HG03460 (cell line): ENCODE data around the gene KCNQ5.

ENCODE experiments used
- ATAC-seq: cut with Tn5 transposase; IDR thresholded peaks from one replicate; pipeline ENCODE4 v1.9.1; 2021; ENCODE audit not compliant: unreplicated experiment

KCNQ5 gene

DNA sequence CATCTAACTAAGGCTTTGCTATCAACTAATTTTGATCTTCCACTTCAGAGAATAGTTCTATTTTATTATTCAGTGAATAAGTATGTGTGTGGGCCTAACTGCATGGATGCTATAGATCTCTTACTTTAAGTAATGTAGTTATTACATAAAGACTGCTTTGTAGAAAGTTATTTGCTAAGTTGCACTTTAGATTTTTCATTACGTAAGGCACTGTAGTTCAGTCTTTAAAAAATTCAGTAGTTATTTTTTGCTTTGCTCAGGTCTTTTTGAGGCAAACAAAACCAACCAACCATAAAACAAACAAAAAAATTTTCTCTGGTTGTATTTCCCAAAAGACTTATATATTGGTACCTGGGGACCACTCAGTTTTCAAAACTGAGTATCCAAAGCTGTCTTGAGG is 53.0 kb downstream of the KCNQ5 start:
- no peak for ATAC-seq

DNA sequence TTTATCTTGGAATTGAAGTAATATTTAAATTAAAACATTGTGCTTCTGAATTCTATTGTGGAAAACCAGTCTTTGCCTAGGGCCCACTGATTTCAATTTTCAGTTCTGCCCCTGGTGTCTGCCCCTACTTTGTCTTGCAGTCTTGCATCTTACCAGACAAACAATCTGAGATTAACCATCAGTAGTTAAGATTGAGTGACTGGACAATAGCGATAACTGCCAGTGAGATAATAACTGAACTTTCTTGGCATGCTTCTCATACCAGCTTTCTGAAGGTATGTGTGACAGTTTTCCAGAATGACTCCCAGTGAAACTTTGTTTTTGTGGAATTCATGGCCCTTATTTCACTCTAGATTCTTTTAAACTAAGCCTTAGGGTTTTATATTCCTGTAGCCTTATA is 53.5 kb downstream of the KCNQ5 start:
- ATAC-seq = no peak

DNA sequence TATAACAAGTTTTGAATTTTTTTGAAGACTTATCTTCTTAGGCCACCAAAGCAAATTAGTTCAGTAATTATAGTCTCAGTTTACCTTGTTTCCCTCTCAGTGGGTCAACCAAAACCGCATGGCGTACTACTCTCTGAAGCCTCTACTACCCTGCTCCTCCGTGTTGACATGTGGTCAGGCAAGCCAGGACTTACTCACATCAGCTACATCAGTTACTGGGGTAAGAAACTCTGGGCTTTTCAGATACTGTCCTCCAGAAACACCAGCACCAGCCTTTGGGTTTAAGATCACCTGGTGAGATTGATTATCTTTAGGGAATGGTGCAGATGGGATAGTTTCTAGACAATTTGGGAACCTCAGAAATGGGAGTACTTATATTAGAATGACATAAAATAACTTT is 55.1 kb downstream of the KCNQ5 start:
- ATAC-seq = no peak

DNA sequence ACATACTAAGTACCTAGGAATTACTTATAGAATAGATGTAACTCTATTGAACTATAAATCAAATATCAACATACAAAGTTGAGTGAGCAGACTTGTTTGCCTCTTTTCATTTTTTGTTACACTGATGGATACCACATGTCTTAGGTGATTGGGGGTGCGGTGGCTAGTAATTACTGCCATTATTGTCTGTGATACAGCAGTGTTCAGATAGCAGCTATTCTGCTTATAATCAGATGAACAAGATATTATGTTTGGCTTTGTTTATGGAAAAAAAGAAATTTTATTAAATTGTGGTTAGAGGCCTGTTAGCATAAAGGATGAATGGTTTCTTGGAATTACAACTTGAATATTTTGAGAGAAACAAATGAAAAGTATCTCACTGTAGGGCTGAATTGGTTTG is 55.9 kb downstream of the KCNQ5 start:
- ATAC-seq = no peak

DNA sequence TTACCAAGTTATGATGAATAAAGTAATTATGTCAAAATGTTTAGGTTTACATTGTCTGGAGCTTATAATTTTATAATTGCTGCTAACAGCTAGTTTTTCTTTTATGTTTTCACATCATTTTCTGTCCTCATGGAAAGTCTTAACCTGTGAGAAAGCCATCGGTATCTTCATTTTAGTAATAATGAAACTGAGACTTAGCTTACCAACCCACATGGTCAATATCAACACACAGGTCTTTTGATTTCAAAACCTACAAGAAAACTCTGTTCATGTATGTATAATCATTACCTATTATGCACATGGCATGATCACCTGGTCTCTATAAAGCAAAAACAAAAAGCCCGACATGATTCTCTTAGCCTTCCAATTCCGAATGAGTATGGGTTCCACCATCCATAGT is 61.9 kb downstream of the KCNQ5 start:
- ATAC-seq = peak; percentile 89

DNA sequence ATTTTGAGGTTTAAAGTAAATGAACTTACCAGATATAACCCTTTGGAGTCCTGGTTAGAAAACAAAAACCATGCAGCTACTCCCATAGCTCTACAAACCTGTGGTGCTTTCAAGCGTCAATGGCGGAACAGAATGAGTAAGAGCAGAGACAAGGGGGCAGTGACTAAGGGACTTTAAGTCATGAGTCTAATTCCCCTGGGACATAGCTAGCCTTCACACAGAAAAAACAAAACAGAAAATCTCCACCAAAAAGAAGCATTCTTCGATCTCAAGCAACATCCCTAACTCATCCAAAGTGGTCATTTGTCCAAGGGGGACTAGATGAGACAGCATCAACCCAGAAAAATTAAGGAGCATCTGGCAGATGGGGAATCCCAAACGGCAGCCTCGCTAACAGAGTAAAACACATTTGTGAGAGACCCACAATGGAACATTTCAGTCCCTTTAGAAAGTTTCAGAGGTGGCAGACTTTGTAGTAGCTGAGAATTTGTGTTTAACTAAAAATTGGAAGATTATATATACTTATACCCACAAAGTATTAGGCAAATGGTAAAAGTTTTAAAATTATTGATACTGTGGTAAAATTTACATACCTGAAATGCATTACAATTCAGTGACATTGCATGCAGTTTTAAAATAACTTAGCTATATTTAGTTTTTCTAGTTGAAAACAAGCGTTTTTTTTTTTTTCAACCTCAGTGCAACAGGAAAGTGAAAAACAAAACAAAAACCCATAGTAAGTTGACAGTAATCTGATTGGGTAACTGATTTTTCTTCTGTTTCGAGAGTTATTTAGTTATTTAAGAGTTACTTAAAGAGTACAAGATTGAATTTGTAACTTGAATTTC is 67.5 kb downstream of the KCNQ5 start:
- ATAC-seq = peak; percentile 90

DNA sequence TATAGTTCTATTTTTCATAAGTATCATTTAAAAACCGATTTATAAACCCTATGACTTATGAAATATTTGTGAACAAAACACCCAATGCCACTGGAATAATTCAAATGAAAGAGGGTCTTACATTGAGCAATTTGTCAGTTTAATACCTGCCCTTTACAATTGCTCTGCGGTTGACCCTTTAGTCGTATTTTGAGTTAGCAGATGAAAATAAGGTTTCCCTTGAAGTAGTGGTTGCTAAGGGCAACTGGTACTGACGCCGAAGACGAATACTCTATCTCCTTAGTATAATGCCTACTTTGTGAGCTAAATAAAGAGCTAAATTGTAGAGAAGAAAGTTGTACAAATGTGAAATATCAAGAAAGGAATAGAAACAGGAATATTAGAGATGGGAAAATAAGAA is 69.4 kb downstream of the KCNQ5 start:
- ATAC-seq = no peak

DNA sequence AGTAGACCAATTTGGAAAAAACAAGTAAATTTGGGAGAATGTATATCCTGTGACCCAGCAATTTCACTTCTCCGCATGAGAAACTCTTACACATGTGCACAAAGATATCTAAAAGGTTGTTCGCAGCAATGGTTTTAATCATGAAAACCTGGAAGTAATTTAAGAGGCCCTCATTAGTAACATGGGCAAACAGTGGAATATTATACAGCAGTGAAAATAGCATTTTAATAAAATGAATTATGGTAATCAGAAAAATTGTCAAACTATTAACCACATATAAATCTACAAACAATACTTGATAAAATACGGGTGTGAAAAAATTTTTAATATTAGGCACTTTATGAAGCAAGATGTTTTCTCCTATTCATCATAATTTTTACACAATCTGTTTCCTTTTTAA is 74.2 kb downstream of the KCNQ5 start:
- ATAC-seq = no peak

DNA sequence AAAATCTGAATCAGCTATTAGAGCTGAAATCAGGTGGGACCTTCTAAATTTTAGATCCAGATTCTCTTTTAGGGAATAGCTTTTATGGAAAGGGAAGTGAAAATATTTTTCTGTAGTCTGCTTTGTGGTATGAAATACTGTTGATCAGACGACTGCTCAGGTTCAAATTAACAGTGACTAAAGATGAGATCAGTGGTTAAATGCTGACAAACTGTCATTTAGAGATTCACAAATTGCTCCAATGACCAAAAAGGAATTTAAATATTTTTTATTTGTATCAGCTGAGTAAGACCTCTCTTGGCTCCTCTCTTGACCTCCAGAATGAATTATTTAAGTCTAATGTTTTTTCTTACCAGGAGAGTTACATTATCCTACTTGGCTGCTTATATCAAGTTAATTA is 77.3 kb downstream of the KCNQ5 start:
- no peak for ATAC-seq

DNA sequence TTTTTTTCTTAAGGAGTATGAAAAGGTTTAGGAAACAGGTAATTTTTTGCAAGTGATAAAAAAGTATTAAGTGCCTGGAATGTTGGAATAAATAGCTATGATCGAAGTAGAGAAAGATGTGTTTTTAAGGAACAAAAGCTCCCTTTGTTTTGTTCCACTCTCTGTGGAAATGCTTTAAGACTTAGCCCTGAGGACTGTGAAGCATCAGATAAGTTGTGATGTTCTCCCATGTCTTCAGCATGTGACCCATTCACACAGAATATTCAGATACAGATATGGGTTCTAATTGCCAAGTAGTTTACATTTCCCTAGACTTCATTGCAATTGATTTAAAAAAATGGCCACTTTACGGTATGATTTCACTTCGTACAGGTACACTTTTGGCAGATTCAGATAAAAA is 80.6 kb downstream of the KCNQ5 start:
- no peak for ATAC-seq

DNA sequence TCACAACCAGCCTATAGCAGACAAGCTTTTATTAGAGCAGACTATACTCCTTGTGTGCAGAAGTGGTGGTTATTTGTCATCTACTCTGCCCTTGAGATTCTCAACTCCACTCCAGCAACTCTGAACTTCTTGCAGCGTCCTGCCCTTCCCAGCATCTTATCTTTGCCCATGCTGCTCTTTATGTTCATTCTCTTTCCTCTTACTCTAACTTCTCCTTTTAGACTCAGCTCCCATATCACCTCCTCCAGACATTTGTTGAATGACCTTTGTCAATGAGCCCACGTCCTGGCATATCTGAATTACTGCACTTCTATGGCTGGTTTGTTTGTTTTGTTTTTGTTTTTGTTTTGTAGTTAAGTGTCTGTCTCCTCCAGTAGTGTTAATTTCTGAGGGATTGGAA is 81.2 kb downstream of the KCNQ5 start:
- no peak for ATAC-seq

DNA sequence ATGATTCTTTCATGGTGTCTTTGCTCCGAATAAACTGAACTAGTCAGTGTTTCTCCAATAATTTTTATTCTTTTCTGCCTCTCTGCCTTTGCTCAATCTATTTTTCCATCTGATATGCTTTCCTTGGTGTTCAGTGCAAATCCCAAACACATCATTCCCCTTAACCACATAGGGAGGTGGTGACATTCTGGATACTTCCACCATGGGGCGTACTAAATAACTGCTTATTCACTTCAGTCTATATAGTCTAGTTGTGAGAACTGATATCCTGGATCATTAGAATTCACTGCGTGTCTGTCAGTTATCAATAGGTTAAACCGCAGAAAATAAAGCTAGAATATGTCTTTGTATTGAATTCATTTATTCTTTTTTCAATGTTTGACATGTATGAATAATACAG is 83.1 kb downstream of the KCNQ5 start:
- no peak for ATAC-seq

DNA sequence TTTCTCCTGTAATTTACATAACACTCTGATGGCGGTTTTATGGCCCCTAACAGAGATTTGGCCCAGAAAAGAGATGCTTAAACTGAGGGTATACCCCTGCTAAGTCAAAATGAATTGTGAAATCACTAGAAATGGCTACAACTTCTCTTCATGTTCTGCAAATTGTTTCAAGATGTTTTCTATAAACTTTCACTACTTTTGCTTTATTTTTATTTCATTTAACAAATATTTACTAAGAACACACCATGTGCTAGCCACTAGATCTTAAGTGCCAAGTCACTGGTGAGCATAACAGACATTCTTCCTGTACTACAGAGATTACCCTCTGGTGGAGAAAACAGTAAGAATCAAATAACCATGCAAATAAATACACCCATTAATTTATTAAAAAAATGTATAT is 87.6 kb downstream of the KCNQ5 start:
- no peak for ATAC-seq

DNA sequence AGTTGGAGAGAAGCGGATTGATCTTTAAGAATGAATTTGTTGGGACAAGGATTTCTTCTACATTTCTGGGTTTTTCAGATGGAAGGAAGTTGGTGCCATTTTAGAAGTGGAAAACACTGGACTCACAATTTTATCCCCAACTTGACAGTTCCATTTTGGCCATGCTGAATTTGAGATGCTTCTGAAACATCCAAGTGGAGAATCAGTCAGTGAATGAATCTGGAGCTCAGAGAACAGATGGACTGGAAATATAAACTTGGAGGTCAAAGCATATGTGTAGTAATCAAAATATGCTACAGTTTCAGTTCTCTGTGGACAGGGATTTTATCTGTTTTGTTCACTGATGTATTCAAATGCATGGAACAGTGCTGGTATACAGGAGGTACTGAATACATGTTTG is 89.9 kb downstream of the KCNQ5 start:
- ATAC-seq = no peak

DNA sequence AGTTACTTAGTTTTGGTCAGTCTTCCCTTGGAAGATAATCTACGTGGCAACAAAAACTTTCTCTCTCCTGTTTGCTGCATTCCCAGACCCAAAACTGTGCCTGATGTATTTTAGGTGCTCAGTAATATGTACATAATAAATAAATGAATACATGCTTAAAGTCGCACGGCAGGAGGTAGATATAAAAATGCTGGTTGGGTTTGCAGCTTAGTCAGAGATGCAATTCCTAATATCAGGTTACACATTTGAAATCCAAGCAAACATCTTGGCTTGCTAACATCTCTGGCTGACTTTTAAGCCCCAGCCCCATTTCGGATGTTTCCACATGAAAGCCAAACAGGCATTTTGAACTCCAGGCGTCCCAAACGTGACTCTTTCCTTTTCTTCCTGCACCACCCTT is 91.0 kb downstream of the KCNQ5 start:
- no peak for ATAC-seq

DNA sequence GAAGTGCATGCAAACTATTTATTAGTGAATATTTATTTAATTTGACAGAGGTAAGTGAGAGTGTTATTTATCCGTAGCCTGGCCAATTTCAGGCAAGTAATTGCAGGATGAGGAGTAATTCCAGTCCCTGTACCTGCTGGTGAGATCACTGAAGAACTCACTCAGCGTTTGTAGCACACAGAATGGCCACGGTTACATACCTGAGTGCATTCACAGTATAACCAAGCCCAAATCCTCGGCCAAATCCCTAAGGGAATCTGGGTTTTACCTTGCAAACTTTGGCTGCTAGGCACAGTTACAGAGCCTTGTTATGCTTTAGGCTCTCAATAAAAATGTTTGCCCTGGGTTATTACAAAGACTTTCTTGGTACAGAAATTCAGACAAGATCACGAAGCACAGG is 93.3 kb downstream of the KCNQ5 start:
- no peak for ATAC-seq

DNA sequence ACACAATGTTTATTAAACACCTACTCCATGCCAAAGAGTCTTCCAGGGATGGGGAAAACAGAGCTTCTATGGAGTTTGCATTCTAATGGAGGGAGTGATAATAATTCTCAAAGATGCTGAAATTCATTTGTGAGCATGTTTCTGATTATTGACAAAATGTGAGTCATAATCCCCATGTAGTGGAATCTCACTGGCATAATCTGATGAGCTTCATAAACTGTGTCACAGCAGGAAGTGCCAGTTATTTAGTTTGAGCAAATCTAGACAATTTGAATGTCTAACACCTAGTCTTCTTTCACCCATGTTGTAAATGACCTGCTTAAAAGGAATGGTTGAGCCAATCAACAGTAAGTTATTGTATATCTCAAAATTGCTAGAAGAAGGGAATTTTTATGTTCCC is 95.1 kb downstream of the KCNQ5 start:
- no peak for ATAC-seq

DNA sequence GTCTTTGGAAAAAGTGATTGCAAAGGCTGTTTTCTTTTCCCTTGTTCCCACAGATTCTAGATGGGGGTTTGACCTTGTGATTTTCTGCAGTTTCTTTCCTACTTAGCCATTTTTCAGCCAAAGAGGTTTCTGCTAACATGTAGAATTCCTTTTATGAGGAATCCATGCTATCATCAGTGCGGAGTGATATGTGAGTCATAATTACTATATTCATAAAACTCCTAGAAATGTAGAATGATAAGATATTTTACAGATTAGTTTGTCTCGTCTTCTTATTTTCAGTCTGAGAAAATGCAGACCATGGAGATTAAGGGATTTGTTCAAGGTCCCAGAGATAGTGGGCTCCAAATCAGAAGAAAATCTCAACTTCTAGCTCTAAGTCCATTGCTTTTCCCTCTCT is 98.6 kb downstream of the KCNQ5 start:
- no peak for ATAC-seq

DNA sequence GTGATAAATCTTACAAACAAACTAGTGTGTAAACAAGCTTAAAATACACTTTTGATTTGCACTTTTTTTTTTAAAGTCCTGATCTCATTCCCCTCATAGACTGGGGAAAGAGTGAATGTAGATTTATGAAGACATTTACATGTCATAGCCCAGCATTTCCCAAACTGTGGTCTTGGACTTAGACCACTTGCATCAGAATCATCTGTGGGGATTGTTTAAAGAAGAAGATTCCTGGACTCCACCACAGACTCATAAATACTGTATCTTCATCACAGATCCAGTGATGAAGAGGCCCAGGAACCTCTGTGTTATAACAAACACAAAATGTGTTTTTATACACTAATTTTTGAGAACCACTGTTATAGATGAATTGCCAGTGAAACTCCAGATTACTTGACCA is 99.5 kb downstream of the KCNQ5 start:
- ATAC-seq = no peak

DNA sequence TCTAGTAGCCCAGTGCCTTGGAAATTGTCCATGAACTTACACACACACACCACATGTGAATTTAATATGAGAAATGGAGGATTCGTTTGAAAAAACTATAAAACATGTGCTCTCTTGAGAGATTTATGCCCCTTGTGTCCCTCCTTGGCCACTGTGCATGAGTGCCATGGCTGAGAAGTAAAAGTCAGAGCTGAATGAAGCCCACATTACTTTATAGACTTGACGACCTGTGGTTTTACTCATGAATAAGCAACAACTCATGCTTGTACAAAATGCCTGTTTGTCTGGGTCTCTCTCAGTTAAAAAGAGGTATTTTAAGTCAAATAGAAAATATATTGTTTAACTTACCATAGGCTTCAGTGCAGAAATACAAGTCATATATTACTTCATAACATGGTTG is 102.7 kb downstream of the KCNQ5 start:
- peak; percentile 94 for ATAC-seq

DNA sequence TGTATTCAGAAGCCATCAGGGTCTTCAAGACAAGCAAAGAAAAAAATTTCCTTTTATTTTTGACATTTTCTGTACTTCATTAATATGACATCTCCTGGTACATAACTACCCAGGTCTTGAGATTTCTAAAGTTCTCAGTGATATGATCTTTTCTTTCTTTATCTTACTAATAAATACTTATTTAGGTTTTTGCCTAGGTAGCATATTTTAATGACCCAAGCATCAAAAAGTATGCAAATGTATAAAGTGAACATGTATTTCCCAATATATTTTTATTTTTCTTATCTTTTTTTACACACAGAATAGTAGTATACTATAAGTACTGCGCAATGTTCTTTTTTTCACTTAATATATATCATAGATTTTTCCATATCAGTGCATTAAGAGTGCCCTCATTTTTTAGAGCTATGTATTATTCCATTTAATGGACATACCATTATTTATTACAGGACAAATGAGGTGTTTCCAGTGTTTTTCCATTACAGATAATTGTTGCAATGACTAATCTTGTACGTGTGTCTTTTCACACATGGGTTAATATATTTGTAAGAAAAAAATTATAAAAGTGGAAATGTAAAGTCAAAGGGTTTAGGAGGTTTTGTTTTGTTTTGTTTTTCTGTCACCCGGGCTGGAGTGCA is 107.0 kb downstream of the KCNQ5 start:
- ATAC-seq = no peak

DNA sequence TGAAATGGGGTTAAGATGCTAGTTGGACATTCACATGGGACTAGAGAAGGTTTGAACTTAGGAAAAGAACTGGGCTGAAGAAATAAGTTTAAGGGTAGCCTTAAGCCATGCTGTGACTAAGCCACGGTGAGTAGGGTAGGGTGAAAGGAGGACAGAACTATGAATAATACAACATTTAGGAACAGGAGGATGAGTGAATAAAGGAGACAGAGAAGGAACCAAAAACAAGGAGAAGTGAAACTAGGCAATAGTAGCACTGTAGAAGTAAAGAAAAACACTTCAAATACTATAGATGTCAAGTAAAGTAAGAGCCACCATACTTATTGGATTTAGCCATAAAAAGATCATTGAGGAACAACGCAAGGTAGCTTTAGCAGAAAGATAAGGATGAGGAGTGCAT is 111.2 kb downstream of the KCNQ5 start:
- ATAC-seq = no peak

DNA sequence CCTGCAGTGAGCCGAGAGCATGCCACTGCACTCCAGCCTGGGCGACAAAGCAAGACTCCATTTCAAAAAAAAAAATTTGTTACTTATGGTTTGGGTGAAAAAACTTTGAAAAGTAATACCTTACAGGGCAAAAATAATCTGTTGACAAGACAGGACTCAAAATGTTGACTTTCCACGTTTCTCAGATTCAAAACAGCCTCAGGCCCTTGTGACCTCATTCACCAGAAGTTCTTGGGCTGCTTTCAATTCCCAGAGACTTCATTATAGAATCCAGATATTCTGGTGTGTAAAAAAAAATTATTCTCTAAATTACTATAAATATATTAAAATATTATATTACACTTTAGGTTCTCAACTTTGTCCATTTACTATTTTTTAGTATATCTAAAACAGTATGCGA is 116.2 kb downstream of the KCNQ5 start:
- no peak for ATAC-seq
